Stimulated activated CD4-positive, alpha-beta T cell treated with anti-CD3 and anti-CD28 coated beads, Interleukin-4, amount 100 ng/mL, for 4 hours (primary cell): ENCODE data around the gene RALA.
A peak's percentile ranks its signal among the peaks of the same experiment; 100 is the strongest.
"Not testable (repeated sequence)": the region's sequence is repeated elsewhere in the genome, so short reads cannot be mapped to it uniquely, and the experiment has no call there.

Experiments used
- DNase-seq, 2 experiments: peaks; one replicate each; pipeline ENCODE4 v3.0.0-alpha.2; 2020

The RALA gene

DNA sequence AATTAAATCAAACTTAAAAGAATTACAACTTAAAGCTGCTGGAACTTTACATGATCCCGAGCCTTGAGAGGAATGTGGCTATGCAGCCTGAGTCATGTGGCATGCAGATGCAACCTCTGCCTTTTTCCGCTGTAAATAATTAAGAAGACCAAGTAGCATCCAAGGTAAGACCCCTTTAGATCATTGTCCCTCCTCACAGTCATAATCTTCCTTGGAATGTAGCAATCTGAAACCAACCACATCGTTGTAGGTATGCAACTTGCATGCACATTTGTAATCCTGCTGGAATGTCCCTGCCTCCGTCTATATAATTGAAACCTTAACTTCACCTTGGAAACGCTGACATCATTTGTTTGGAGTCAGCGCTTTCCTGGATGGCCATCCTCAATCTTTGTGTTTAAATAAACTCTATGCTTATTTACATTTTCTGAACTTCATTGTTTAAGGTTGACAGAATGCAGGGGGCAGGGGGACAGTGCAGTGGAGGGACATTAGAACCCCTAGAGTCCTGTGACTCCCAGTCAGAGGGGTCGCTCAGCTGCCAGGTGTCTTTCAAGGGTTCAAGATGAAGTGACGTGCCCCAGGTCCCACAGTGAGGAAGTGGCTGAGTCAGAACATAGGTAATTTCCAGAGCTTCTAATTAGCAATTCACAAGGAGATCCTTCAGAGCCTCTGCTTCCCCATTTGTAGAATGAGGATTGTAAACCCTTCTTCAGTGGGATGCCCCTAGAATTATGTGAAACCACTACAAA, 110.7 kb downstream of the RALA start:
- peak; percentile 4 to 14 for DNase-seq

DNA sequence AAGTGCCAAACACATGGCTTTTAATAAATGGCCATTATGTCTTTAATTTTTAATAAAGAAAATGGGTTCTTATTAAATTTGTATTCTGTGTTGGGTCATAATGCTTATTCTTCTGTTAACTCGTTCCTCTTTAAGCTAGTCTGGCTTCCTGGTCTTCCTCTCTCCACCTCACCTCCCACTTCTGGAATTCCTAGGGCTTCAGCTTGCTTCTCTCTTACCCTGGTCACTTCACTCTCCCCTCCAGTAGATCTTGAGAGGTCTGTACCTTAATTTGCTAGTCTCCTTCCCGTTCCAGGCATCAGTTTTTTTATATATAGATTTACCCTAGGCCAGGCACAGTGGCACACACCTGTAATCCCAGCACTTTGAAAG, 111.2 kb downstream of the RALA start:
- DNase-seq: no peak

DNA sequence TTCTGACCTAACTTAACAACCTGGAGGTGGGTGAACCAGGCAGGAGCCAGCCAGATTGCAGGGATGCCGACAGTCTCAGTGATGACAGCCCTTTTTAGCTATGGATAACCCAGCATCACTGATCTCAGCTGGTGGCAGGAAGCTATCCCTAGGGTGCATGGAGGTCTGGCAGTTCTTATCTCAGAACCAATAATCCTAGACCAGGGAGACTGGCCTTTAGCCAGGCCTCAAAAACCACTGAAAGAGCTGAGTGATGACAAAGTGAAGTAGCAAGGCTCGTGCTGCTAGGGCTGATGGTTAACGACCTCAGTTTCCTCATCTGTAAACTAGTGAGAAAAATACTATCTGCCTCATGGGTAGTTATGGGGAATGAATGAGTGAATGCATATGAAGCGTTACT, 112.5 kb downstream of the RALA start:
- DNase-seq: no peak

GRCh38 chr7:39741942-39742623, 118.7 kb downstream of the RALA start:
- DNase-seq: peak; percentile 14 to 35

GRCh38 chr7:39744620-39745019, 121.2 kb downstream of the RALA start:
- no peak for DNase-seq

GRCh38 chr7:39745320-39745719, 121.9 kb downstream of the RALA start:
- DNase-seq: no peak

- DNase-seq: peak; percentile 46 to 48
Observed at GRCh38 chr7:39746103-39746819, 122.9 kb downstream of the RALA start.

DNA sequence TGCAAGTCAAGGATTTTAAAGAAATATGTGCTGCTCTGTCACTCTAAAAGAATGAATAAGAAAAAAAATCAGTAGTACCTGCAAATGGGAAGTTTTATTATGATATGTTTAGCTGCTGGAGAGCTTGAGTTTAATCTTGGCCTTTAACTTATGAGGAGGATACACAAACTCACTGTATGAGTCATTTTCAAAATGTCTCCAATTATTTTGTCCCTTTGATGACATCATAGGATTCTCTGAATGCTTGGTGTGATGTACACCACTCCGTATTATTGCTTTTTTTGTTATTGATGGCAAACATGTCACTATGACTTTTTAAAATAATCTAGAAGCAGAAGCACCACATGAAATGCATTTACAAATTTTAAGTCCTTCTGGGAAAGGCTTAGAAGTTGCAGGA, 125.8 kb downstream of the RALA start:
- no peak for DNase-seq

DNA sequence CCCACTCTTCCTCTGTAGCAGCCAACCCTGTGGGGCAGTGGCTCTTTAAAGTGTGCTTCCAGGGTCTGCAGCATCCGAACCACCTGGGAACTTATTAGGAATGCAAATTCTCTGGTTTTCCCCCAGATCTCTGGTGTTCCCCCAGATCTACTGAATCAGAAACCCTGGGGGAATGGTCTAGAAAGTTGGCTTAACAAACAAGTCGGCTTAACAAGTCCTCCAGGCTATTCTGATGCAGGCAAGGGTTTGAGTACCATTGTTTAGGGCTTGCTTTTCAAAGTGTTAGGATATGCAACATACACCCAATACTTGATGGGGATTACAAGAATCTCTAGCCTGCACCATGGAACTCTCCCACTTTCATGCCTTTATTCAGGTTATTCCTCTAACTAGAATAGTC, 126.3 kb downstream of the RALA start:
- DNase-seq: no peak

DNA sequence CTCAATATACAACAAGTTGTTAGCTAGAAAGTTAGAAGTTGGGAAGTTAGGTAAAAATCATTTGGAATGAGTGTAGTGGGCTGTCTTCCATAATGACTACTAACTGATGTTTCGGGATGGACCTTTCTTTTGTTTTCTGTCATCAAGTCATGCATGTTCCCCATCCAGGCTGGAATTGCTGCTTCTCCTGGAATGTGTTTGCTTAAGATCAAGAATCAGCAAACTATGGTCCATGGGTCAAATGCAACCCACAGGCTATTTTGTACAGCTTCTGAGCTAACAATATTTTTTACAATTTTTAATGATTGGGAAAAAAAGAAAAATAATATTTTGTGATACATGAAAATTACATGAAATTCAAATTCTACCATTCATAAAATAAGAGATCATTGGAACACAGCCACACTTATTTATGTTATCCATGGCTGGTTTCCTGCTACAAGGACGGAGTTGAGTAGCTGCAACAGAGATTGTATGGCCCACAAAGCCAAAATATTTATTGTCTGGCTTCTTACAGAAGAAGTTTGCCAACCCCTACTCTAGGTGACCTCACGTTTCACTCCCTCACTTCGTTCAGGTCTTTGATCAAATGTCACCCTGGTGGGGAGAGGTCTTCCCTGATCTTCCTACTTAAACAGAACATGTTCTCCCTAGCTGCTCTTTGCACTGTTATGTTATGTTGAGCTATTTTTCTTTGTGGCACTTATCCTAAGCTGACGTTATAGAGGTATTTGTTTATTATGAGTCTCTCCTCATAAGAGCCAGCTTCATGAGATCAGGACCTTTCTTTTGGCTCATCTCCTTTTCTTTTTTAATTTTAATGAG, 127.1 kb downstream of the RALA start:
- no peak for DNase-seq

DNA sequence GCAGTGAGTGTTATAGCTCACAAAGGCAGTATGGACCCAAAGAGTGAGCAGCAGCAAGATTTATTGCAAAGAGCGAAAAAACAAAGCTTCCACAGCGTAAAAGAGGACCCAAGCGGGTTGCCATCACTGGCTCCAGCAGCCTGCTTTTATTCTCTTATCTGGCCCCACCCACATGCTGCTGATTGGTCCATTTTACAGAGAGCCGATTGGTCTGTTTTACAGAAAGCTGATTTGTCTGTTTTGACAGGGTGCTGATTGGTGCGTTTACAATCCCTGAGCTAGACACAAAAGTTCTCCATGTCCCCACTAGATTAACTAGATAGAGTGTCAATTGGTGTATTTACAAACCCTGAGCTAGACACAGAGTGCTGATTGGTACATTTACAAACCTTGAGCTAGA, 129.9 kb downstream of the RALA start:
- not testable (repeated sequence) for DNase-seq

GRCh38 chr7:39753823-39754325, 130.5 kb downstream of the RALA start:
- no peak for DNase-seq

DNA sequence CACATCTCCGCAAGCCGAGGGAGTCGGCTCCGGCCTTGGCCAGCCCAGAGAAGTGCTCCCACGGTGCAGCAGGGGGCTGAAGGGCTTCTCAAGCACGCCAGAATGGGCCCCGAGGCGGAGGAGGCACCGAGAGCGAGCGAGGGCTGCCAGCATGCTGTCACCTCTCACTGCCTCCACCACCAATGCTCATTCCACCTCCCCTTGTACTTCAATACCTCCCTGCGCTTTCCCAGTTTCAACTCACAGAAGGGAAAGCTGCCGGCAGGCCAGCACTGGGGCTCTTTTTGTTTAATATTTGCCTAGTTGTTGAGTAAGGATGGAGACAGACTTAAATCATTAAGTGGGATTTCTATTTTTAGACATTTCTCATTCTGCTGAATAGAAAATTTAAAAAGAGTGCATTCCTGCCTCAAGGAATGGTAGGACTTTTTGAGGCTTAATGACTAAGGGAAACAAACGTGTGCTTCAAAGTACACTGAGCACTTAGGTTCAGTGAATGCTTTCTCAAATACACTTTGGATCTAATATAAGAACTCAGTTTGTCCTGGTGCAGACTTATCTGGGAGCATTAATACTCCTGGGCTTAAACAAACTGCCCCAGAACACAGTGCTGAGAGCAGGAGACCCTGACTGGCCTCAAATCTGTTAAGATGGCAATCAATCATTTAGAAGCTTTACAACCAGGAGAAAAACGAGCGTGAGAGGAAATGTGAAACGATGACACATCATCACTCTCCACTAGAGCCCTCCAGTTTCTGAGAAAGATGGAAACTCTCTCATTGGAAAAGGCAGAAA, 131.2 kb downstream of the RALA start:
- no peak for DNase-seq

GRCh38 chr7:39757604-39758003, 134.2 kb downstream of the RALA start:
- DNase-seq: no peak
